HepG2 (cell line): ENCODE results near the gene PDIK1L. TPM values are rescaled to one million over a fixed set of nuclear protein-coding genes. Genes with fewer than 3 reads are reported as not detected.

Experiments
- ATAC-seq: fragments of 200-7000 bp; cut with Tn5 transposase; 3 replicates; pipeline ENCODE4 v1.9.1; 2020; ENCODE audit warnings: mild to moderate bottlenecking, moderate library complexity
- BruUV-seq: library from RNA; stranded (reverse); fragments of 400-500 nt; replicated peaks from 2 replicates; lab custom pipeline; 2021; lab: Mats Ljungman, UMichigan
- CTCF ChIA-PET: fragments of 300-600 bp; formaldehyde crosslinking; extraction: SDS; loops from one replicate; lab custom pipeline; 2021; ENCODE audit warnings: low total read pairs, inconsistent platforms, low intra/inter-chr PET ratio; lab: Yijun Ruan, JAX
- POLR2A ChIA-PET: fragments of 350-600 bp; sonication (Branson Sonifier 250); formaldehyde crosslinking; loops from one replicate; lab custom pipeline; 2020; ENCODE audit warnings: antibody characterized with exemption, inconsistent platforms; lab: Yijun Ruan, JAX
- DNase-seq: peaks from one replicate; pipeline ENCODE4 v3.0.0-alpha.2; 2015; ENCODE audit warnings: low spot score
- FAIRE-seq: peaks from 3 replicates; lab custom pipeline; 2011; peaks lifted over from hg19 to GRCh38; lab: Jason Lieb, UNC
- H2AFZ ChIP-seq: one replicate; pipeline ENCODE4 v1.6.1; 2011; ENCODE audit warnings: low read length, inconsistent platforms
- H3K27ac ChIP-seq: fragments of 300-600 bp; 3 replicates; pipeline ENCODE4 v1.8.0; 2011; ENCODE audit warnings: mixed run types, mild to moderate bottlenecking, mixed read lengths, low read length, inconsistent platforms; ENCODE audit not compliant: insufficient read depth; ENCODE audit errors: extremely low read length
- H3K27me3 ChIP-seq, 2 experiments: fragments of 200-600 bp in 1 of 2; 2 replicates in 1 of 2; 3 replicates in 1 of 2; pipeline versions ENCODE4 v1.6.0 to v1.8.0; 2011; ENCODE audit warnings: low read length in 2 of 2, mild to moderate bottlenecking in 2 of 2, moderate library complexity in 2 of 2, inconsistent platforms in 1 of 2; ENCODE audit not compliant: insufficient read depth in 2 of 2, control insufficient read depth in 1 of 2
- H3K36me3 ChIP-seq, 2 experiments: fragments of 200-600 bp in 1 of 2; replicated peaks in 1 of 2; 2 replicates in 1 of 2; 3 replicates in 1 of 2; pipeline versions ENCODE4 v1.5.1 to v1.8.0; 2011; ENCODE audit warnings: low read length in 2 of 2, inconsistent platforms in 1 of 2; ENCODE audit not compliant: insufficient read depth in 2 of 2, control insufficient read depth in 1 of 2
- H3K4me1 ChIP-seq: 2 replicates; pipeline ENCODE4 v1.5.1; 2012; ENCODE audit warnings: low read length, inconsistent platforms; ENCODE audit not compliant: insufficient read depth
- H3K4me2 ChIP-seq: 2 replicates; pipeline ENCODE4 v1.6.0; 2011; ENCODE audit warnings: low read depth, low read length, inconsistent platforms
- H3K4me3 ChIP-seq, 3 experiments: fragments of 200-600 bp in 1 of 3; sonication (generic), shearing (Covaris generic) in 1 of 3; replicated peaks in 1 of 3; 2 replicates each; pipeline ENCODE4 v1.5.1; 2011 to 2016; ENCODE audit warnings: low read length in 3 of 3, inconsistent platforms in 2 of 3, low read depth in 2 of 3, mild to moderate bottlenecking in 2 of 3, control low read depth in 1 of 3, mixed read lengths in 1 of 3; ENCODE audit not compliant: insufficient read depth in 1 of 3
- H3K79me2 ChIP-seq: one replicate; pipeline ENCODE4 v1.6.1; 2011; ENCODE audit warnings: low read length, inconsistent platforms; ENCODE audit not compliant: insufficient read depth
- H3K9ac ChIP-seq: 2 replicates; pipeline ENCODE4 v1.6.0; 2011; ENCODE audit warnings: mild to moderate bottlenecking, low read depth, low read length, inconsistent platforms; ENCODE audit not compliant: insufficient read depth
- H3K9me3 ChIP-seq: 2 replicates; pipeline ENCODE4 v1.5.1; 2012; ENCODE audit warnings: mild to moderate bottlenecking, low read length
- H4K20me1 ChIP-seq: 2 replicates; pipeline ENCODE4 v1.6.0; 2011; ENCODE audit warnings: inconsistent platforms, mild to moderate bottlenecking, low read length, moderate library complexity; ENCODE audit not compliant: insufficient read depth
- RNF2 ChIP-seq: fragments of 450-650 bp; conservative IDR thresholded peaks from 2 replicates; pipeline ENCODE4 v1.6.1; 2016; ENCODE audit warnings: low read depth
- SIX4 ChIP-seq: sonication (generic); formaldehyde crosslinking; IDR thresholded peaks from 2 replicates; pipeline ENCODE4 v1.4.0; 2020; ENCODE audit warnings: missing genetic modification reagents
- SMC3 ChIP-seq: IDR thresholded peaks from 2 replicates; pipeline ENCODE4 v1.6.1; 2011; ENCODE audit warnings: low read length, improper control_type of control experiment
- ZNF121 ChIP-seq: sonication (generic); formaldehyde crosslinking; IDR thresholded peaks from 2 replicates; pipeline ENCODE4 v1.5.0; 2020; ENCODE audit warnings: mild to moderate bottlenecking, missing genetic modification reagents
- ZNF652 ChIP-seq: IDR thresholded peaks from 2 replicates; pipeline ENCODE4 v1.6.1; 2016; ENCODE audit warnings: low read depth, borderline replicate concordance
- ZNF709 ChIP-seq: sonication (generic); formaldehyde crosslinking; IDR thresholded peaks from 2 replicates; pipeline ENCODE4 v1.5.0; 2020; ENCODE audit warnings: mild to moderate bottlenecking, missing genetic modification reagents
- ZNF768 ChIP-seq: sonication (generic); formaldehyde crosslinking; IDR thresholded peaks from 2 replicates; pipeline ENCODE4 v1.4.0; 2020; ENCODE audit warnings: missing genetic modification reagents
- WGBS: methylation state at CpG from one replicate; pipeline ENCODE4 v1.1.6; 2017; ENCODE audit warnings: low lambda C conversion rate; 5-methylcytosine and 5-hydroxymethylcytosine counted together
- in situ Hi-C: cut with HindIII; loops from 2 replicates; pipeline ENCODE4 v1.10.0; 2017; ENCODE audit warnings: low pct_unique_long_range_greater_than_20kb; ENCODE audit not compliant: extremely low pct_ligation_motif_present
- intact Hi-C: fragments of 100-400 bp; cut with micrococcal nuclease; formaldehyde crosslinking; loops from one replicate; pipeline ENCODE4 v1.10.0; 2022; ENCODE audit not compliant: unreplicated experiment
- polyA plus RNA-seq, 8 experiments: library from polyadenylated mRNA; depleted of rRNA in 3 of 8; stranded (reverse) in 7 of 8; unstranded in 1 of 8; fragments of >200 nt; fragmentation: Illumina TruSeq in 4 of 8; extraction: Trizol in 4 of 8; gene quantifications; 2 replicates each; pipeline versions ENCODE4 v1.2.1 to v1.2.3, GENCODE V29; 2011 to 2016; ENCODE audit warnings: low read depth in 4 of 8, missing spikeins in 1 of 8, mixed read lengths in 1 of 8; ENCODE audit not compliant: insufficient read depth in 1 of 8
- total RNA-seq, 5 experiments: library from RNA; depleted of rRNA; stranded (reverse); fragments of >200 nt; fragmentation: Illumina TruSeq; extraction: Trizol; gene quantifications; 2 replicates each; pipeline ENCODE4 v1.2.3, GENCODE V29; 2016; ENCODE audit warnings: low read depth in 1 of 5
- TF ChIP-seq, protein P1 (sequence below): fragments of 450-650 bp; IDR thresholded peaks from 2 replicates; pipeline ENCODE4 v1.6.1; 2016
- TF ChIP-seq, protein P2 (sequence below): sonication (generic); formaldehyde crosslinking; IDR thresholded peaks from 2 replicates; pipeline ENCODE4 v1.5.0; 2020; ENCODE audit warnings: missing genetic modification reagents
- TF ChIP-seq, protein P3 (sequence below): IDR thresholded peaks from 2 replicates; pipeline ENCODE4 v1.6.1; 2016; ENCODE audit warnings: mild to moderate bottlenecking, missing biosample characterization, missing genetic modification reagents

The PDIK1L gene
- total and polyA plus RNA-seq, 2 of the 13 experiments (the other 11 are each of a cell fraction or from before 2014, with no cell fraction given) = 1.9 to 4.6 TPM

DNA sequence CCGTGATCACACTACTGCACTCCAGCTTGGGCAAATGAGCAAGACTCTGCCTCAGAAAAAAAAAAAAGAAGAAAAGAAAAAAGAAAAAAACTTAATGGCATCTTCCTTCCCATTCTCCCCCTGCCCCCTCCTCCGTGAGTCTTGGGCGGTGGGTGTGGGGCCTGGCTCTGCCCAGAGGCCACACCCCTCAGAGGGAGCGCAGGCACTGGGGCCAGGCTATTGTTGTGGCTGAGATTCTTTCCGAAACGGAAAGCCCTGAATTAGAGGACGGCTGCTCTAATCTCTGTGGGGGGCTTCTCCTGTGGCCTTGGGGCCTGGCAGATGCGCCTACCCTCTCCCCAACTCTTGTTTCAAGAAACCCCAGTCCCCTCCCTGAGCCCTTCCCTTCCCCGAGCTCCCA lies 43.1 kb downstream of the PDIK1L start (continued):
- TF ChIP-seq, protein P1, sequence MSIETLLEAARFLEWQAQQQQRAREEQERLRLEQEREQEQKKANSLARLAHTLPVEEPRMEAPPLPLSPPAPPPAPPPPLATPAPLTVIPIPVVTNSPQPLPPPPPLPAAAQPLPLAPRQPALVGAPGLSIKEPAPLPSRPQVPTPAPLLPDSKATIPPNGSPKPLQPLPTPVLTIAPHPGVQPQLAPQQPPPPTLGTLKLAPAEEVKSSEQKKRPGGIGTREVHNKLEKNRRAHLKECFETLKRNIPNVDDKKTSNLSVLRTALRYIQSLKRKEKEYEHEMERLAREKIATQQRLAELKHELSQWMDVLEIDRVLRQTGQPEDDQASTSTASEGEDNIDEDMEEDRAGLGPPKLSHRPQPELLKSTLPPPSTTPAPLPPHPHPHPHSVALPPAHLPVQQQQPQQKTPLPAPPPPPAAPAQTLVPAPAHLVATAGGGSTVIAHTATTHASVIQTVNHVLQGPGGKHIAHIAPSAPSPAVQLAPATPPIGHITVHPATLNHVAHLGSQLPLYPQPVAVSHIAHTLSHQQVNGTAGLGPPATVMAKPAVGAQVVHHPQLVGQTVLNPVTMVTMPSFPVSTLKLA = no peak
- TF ChIP-seq SMC3 (no peak), ZNF709 (no peak), ZNF652 (CRISPR knock-in tag) (no peak), RNF2 (no peak)
- TF ChIP-seq, protein P2, sequence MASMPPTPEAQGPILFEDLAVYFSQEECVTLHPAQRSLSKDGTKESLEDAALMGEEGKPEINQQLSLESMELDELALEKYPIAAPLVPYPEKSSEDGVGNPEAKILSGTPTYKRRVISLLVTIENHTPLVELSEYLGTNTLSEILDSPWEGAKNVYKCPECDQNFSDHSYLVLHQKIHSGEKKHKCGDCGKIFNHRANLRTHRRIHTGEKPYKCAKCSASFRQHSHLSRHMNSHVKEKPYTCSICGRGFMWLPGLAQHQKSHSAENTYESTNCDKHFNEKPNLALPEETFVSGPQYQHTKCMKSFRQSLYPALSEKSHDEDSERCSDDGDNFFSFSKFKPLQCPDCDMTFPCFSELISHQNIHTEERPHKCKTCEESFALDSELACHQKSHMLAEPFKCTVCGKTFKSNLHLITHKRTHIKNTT (CRISPR knock-in tag) = no peak

DNA sequence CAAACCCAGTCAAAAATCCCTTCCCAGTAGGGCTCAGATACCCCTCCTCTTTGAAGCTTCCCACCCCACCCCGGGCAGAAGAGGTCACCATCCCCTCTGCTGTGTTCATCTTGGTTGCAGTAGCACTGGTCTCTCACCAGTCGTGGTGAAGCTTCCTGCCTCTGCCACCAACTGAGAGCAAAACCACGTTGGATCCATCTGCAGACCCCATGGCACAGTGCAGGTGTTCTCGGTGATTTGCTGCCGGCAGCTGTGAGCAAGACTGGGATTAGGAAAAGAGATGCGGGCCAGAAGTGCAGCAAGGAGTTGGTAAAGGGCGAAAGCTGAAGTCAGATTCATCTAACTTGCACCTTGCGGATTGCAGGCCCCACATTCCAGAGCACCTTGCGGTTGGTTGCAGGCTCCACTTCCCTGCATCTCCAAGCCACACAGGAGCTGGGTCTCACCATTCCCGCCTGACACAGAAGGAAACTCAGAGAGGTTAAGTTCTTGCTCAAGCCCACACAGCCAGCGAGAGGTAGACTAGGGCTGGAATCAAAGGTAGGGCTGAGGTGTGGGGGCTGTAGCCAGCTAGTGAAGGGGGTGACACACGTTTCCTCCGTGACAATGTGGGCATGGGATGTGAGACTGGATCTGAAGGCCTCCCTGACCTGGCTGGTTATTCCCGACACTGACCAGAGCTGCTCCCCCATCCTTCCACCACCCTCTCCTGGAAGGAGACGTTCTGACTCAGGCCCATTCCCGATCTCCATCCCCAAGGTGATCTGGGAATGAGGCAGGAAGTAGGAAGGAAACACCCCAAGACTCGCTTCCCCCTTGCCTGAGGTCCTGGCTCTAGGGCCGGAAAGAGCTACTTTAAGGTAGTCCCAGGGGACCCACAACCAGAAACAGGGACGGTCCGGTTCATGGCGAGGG lies 44.0 kb downstream of the PDIK1L start:
- FAIRE-seq (no peak), ATAC-seq (no peak), DNase-seq (no peak)
- H4K20me1 ChIP-seq = no peaks in the 10 kb centered on the region
- H3K36me3 ChIP-seq = no peaks in the 10 kb centered on the region
- H3K27me3 ChIP-seq = peaks cover 10 to 51% of the 10 kb centered on the region in 2 experiments; a peak in 3 of 5 replicates
- WGBS = 26% methylated on average over 19 of the region's 21 CpGs
- H3K9me3 ChIP-seq = no peaks in the 10 kb centered on the region
- H3K27ac ChIP-seq = no peak overlapping the region
- BruUV-seq = no TSS peak
- intact Hi-C loops (no loop called here), in situ Hi-C loops (loop anchor here (10.0 kb wide), 1 partner anchor 51 kb away; no protein-coding TSS in a partner anchor)
- H3K4me3 ChIP-seq = no peak overlapping the region
- H2AFZ ChIP-seq = no peak overlapping the region
- peaks cover 10% of the 10 kb centered on the region for H3K4me1 ChIP-seq
- ChIA-PET CTCF (no interaction called here), POLR2A (interaction anchor here (0.6 kb wide), 1 partner anchor 79 kb away, joined by 3 read pairs; no protein-coding TSS in a partner anchor)
- no peak overlapping the region for H3K4me2 ChIP-seq
- no peak overlapping the region for H3K9ac ChIP-seq
- H3K79me2 ChIP-seq = no peaks in the 10 kb centered on the region
- TF ChIP-seq, protein P3, sequence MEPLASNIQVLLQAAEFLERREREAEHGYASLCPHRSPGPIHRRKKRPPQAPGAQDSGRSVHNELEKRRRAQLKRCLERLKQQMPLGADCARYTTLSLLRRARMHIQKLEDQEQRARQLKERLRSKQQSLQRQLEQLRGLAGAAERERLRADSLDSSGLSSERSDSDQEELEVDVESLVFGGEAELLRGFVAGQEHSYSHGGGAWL (CRISPR knock-in tag) = no peak
- TF ChIP-seq ZNF121 (CRISPR knock-in tag) = no peak
- no peak for TF ChIP-seq SIX4 (CRISPR knock-in tag)
- TF ChIP-seq ZNF768 (CRISPR knock-in tag) = peak; percentile 83
